GM21528 (cell line): Measurements from ENCODE around the gene INAFM2.

Experiments used
- ATAC-seq: cut with Tn5 transposase; IDR thresholded peaks from one replicate; pipeline ENCODE4 v1.9.1; 2021; ENCODE audit warnings: mild to moderate bottlenecking, moderate library complexity; ENCODE audit not compliant: unreplicated experiment, low FRiP score

Gene INAFM2

GRCh38 chr15:40323239-40323952, at the start of gene INAFM2:
TSS of gene INAFM2 (plus strand) at chr15:40323692. CDS start at chr15:40324056, 364 bp downstream.
- ATAC-seq: peak; percentile 84

GRCh38 chr15:40274350-40275274, 48.9 kb upstream of the INAFM2 start:
- no peak for ATAC-seq

GRCh38 chr15:40275523-40275922, 48.0 kb upstream of the INAFM2 start:
- no peak for ATAC-seq

GRCh38 chr15:40275954-40276353, 47.5 kb upstream of the INAFM2 start:
- ATAC-seq: no peak

GRCh38 chr15:40276927-40277326, 46.6 kb upstream of the INAFM2 start:
- ATAC-seq: no peak

GRCh38 chr15:40277471-40277870, 46.0 kb upstream of the INAFM2 start:
- ATAC-seq: no peak

GRCh38 chr15:40278026-40278425, 45.5 kb upstream of the INAFM2 start:
- ATAC-seq: no peak

- ATAC-seq: no peak
These were observed 43.9 kb upstream of the INAFM2 start for GRCh38 chr15:40279437-40280141.

- ATAC-seq: no peak
These were observed 43.0 kb upstream of the INAFM2 start for GRCh38 chr15:40280260-40281056.

GRCh38 chr15:40281057-40281800, 42.3 kb upstream of the INAFM2 start:
- ATAC-seq: no peak

GRCh38 chr15:40281801-40282146, 41.7 kb upstream of the INAFM2 start:
- no peak for ATAC-seq

- ATAC-seq: no peak
These were observed 41.2 kb upstream of the INAFM2 start for GRCh38 chr15:40282147-40282868.

GRCh38 chr15:40282869-40283614, 40.5 kb upstream of the INAFM2 start, which contains the start of gene ANKRD63:
TSS of gene ANKRD63 (minus strand) at chr15:40283064. CDS start at chr15:40282586, 478 bp downstream.
- ATAC-seq: no peak

GRCh38 chr15:40283615-40284300, 39.7 kb upstream of the INAFM2 start:
- ATAC-seq: no peak

GRCh38 chr15:40285151-40285550, 38.3 kb upstream of the INAFM2 start:
- ATAC-seq: no peak

GRCh38 chr15:40285554-40286011, 37.9 kb upstream of the INAFM2 start:
- ATAC-seq: no peak

GRCh38 chr15:40286061-40286532, 37.4 kb upstream of the INAFM2 start:
- no peak for ATAC-seq
